Osteoblast (primary cell): Measurements from ENCODE around the gene PHLDB2. TPM values are rescaled to one million over a fixed set of nuclear protein-coding genes. Genes with fewer than 3 reads are reported as not detected.

Source experiments
- DNase-seq: peaks from one replicate; pipeline ENCODE4 v3.0.0; 2011; ENCODE audit warnings: low spot score, mixed read lengths; ENCODE audit not compliant: insufficient read length; ENCODE audit errors: missing footprints
- H2AFZ ChIP-seq: 2 replicates; pipeline ENCODE4 v1.6.0; 2011; ENCODE audit warnings: mild to moderate bottlenecking, low read length
- H3K27ac ChIP-seq: 2 replicates; pipeline ENCODE4 v1.5.1; 2011; ENCODE audit warnings: mild to moderate bottlenecking, low read depth, low read length, moderate library complexity
- H3K27me3 ChIP-seq: 2 replicates; pipeline ENCODE4 v1.6.0; 2012; ENCODE audit warnings: mild to moderate bottlenecking, control low read depth, inconsistent platforms, low read length, moderate library complexity; ENCODE audit not compliant: insufficient read depth
- H3K36me3 ChIP-seq: 2 replicates; pipeline ENCODE4 v1.5.1; 2011; ENCODE audit warnings: mild to moderate bottlenecking, low read length, control low read depth, moderate library complexity; ENCODE audit not compliant: insufficient read depth
- H3K4me1 ChIP-seq: 2 replicates; pipeline ENCODE4 v1.5.1; 2011; ENCODE audit warnings: mild to moderate bottlenecking, low read length, control low read depth, moderate library complexity; ENCODE audit not compliant: insufficient read depth
- H3K4me2 ChIP-seq: 2 replicates; pipeline ENCODE4 v1.6.0; 2011; ENCODE audit warnings: mild to moderate bottlenecking, low read length; ENCODE audit not compliant: insufficient read depth
- H3K4me3 ChIP-seq: fragments of 200-600 bp; sonication (generic); 3 replicates; pipeline ENCODE4 v1.5.1; 2012; ENCODE audit warnings: mild to moderate bottlenecking, low read length, inconsistent platforms; ENCODE audit not compliant: insufficient read depth
- H3K79me2 ChIP-seq: 2 replicates; pipeline ENCODE4 v1.6.0; 2012; ENCODE audit warnings: mild to moderate bottlenecking, low read length, control low read depth, inconsistent platforms; ENCODE audit not compliant: insufficient read depth
- H3K9me3 ChIP-seq: 2 replicates; pipeline ENCODE4 v1.5.1; 2011; ENCODE audit warnings: low read depth, low read length, control low read depth
- H4K20me1 ChIP-seq: 2 replicates; pipeline ENCODE4 v1.6.0; 2012; ENCODE audit warnings: mild to moderate bottlenecking, low read length, control low read depth; ENCODE audit not compliant: insufficient read depth
- CTCF ChIP-seq: IDR thresholded peaks from 2 replicates; pipeline ENCODE4 v1.5.1; 2011; ENCODE audit warnings: mild to moderate bottlenecking, low read depth, low read length, moderate library complexity; ENCODE audit errors: extremely low read depth
- total RNA-seq: library from RNA; depleted of rRNA; stranded (reverse); fragments of >200 nt; gene quantifications from 2 replicates; pipeline ENCODE4 v1.2.3, GENCODE V29; 2012

PHLDB2 gene
- total RNA-seq, 1 donor: 107 TPM

- TF ChIP-seq CTCF: no peak
- Histone ChIP-seq H2AFZ (no peak overlapping the region), H4K20me1 (peaks cover 4% of the 10 kb centered on the region), H3K4me1 (peaks cover 20% of the 10 kb centered on the region), H3K27me3 (no peaks in the 10 kb centered on the region), H3K79me2 (peaks cover 69% of the 10 kb centered on the region), H3K4me2 (peak overlapping the region; percentile 52), H3K36me3 (peaks cover 38% of the 10 kb centered on the region), H3K9me3 (no peaks in the 10 kb centered on the region), H3K27ac (peak overlapping the region; percentile 82), H3K4me3 (no peak overlapping the region)
- peak; percentile 43 for DNase-seq
Measured at GRCh38 chr3:111910806-111911205, 51.7 kb downstream of the PHLDB2 start.

- peaks cover 4% of the 10 kb centered on the region for H4K20me1 ChIP-seq
- H3K4me1 ChIP-seq: peaks cover 20% of the 10 kb centered on the region
- peaks cover 62% of the 10 kb centered on the region for H3K79me2 ChIP-seq
- no peak for DNase-seq
- H2AFZ ChIP-seq: no peak overlapping the region
- peaks cover 44% of the 10 kb centered on the region for H3K36me3 ChIP-seq
- no peaks in the 10 kb centered on the region for H3K9me3 ChIP-seq
- peak overlapping the region; percentile 82 for H3K27ac ChIP-seq
- no peak overlapping the region for H3K4me3 ChIP-seq
- TF ChIP-seq CTCF: no peak
- H3K27me3 ChIP-seq: no peaks in the 10 kb centered on the region
- peak overlapping the region; percentile 52 for H3K4me2 ChIP-seq
Measured at GRCh38 chr3:111911446-111911845, 52.4 kb downstream of the PHLDB2 start.

GRCh38 chr3:111913163-111913763, 54.2 kb downstream of the PHLDB2 start:
- no peak for TF ChIP-seq CTCF
- Histone ChIP-seq H3K4me3 (no peak overlapping the region), H3K4me1 (peaks cover 26% of the 10 kb centered on the region), H3K27me3 (no peaks in the 10 kb centered on the region), H2AFZ (no peak overlapping the region), H3K79me2 (peaks cover 48% of the 10 kb centered on the region), H4K20me1 (peaks cover 6% of the 10 kb centered on the region), H3K36me3 (peaks cover 47% of the 10 kb centered on the region), H3K4me2 (no peak overlapping the region), H3K27ac (no peak overlapping the region), H3K9me3 (no peaks in the 10 kb centered on the region)
- DNase-seq: no peak

GRCh38 chr3:111915905-111916304, 56.8 kb downstream of the PHLDB2 start:
- Histone ChIP-seq H4K20me1 (peaks cover 8% of the 10 kb centered on the region), H3K4me3 (no peak overlapping the region), H3K9me3 (no peaks in the 10 kb centered on the region), H3K4me2 (no peak overlapping the region), H3K27ac (no peak overlapping the region), H3K36me3 (peaks cover 64% of the 10 kb centered on the region), H3K27me3 (no peaks in the 10 kb centered on the region), H3K79me2 (peaks cover 33% of the 10 kb centered on the region), H3K4me1 (peaks cover 14% of the 10 kb centered on the region), H2AFZ (no peak overlapping the region)
- DNase-seq: no peak
- no peak for TF ChIP-seq CTCF
